ENCODE data around the gene FOXJ3.
A peak's percentile ranks its signal among the peaks of the same experiment; 100 is the strongest.

FOXJ3 gene

DNA sequence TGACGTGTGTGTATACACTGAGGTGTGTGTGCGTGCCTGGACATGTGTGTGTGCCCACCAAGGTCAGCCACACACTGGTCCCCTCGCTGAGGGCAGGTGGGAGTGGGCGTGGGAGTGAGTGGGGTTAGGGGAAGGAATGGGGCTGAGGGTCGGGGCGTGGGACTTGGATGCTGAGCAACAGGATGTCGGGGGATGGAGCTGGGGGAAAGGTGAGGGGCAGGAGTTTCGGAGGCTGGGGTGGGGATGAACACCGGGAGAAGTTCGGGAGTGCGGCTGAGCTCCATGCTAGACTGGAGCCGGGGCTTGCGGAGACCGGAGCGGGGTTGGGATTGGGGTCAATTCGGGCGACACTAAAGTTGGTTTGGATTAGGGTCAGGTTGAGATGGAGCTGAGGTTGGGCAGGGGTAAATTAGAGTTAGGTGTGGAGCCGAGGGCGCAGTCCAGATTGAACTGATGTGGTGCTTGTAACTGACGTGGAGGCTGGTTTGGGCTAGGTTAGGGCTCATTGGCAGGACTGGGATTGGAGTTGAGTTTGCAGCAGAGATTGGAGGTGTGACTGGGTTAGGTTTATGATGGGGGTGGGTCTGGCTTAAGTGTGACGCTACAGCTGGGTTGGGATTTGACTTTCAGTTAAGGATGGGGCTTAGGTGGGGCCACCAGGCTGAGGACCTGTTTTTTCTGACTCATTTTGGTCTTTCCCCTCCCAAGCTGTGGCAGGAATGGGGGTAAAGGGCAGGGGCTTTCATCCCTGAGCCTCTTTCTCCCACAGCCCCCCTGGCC lies 167.2 kb downstream of the FOXJ3 start:
- DNase-seq (ENCODE audit: low read depth): no peak

DNA sequence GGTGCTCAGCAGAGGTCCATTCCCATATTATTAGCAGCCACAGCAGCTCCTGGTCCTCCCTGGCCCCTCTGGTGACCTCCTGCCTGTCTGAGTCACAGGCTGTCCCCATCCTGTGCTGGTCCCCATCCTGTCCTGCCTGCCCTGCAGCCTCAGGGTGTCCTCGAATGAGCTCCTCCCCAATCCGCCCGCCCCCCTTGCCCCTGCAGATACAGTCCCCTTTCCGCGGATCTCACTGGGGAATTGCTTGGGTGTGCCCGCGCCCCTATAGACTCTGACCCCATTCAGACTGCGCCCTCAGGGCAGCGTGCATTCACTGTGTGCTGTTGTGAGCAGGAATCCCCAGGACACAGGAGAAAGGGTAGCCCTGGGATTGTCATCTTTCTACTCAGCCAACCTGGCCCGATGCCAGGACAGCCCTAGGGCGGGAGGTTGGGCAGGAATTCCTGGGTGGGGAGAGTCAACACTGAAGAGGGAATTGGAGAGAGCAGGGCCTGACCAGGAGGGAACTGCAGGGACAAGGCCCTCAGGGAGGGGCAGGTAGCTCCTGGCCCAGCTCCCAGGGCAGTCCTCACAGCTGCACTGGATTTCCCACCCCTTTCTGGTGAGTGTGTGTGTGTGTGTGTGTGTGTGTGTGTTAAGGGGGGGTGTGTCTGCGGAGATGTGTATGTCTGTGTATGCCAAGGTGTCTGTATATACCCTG lies 169.4 kb downstream of the FOXJ3 start:
- DNase-seq (ENCODE audit: low read depth): no peak

DNA sequence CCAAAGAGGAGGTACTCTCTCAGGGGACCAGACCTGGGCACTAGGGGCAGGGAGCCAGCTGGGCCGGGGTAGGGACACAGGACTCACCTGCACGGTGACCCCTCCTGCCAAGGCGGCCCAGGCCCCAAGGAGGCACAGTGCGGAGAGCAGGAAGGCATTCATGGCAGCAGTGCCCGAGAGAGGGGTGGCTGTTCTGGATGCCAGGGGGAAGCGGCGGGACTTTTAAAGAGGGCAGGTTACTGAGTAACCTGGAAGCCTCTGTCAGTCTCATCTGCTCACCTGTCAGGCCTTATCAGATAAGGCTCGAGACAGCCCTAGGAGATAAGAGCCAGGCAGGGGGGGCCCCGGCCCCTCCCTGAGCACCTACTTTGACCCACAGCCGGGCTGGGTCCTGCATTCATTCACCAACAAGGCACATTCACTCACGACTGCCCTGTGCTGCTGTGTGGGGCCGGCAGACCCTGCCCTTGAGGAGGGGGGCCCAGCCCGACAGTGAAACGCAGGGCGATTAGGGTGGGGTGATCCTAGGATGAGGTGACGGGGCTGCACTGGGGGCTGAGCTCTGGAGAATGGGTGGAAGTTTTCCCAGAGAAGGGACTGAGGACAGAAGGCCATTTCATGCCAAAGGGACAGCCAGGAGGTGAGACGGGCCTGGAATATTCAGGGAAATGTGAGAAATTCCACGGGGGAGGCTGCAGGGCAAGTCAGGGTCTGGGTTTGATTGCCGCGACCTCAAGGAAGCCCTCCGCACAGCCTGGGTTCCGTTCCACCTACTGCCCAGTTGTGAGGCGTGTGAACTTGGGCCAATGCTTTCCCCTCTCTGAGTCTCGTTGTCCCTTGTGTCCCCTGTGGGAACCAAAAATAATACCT lies 170.2 kb downstream of the FOXJ3 start, which contains the start of gene GUCA2A:
GUCA2A (minus strand) TSS at position 195 of the 870 bp plus-strand sequence; CDS start at position 162, 33 bp downstream.
- DNase-seq (ENCODE audit: low read depth): no peak

DNA sequence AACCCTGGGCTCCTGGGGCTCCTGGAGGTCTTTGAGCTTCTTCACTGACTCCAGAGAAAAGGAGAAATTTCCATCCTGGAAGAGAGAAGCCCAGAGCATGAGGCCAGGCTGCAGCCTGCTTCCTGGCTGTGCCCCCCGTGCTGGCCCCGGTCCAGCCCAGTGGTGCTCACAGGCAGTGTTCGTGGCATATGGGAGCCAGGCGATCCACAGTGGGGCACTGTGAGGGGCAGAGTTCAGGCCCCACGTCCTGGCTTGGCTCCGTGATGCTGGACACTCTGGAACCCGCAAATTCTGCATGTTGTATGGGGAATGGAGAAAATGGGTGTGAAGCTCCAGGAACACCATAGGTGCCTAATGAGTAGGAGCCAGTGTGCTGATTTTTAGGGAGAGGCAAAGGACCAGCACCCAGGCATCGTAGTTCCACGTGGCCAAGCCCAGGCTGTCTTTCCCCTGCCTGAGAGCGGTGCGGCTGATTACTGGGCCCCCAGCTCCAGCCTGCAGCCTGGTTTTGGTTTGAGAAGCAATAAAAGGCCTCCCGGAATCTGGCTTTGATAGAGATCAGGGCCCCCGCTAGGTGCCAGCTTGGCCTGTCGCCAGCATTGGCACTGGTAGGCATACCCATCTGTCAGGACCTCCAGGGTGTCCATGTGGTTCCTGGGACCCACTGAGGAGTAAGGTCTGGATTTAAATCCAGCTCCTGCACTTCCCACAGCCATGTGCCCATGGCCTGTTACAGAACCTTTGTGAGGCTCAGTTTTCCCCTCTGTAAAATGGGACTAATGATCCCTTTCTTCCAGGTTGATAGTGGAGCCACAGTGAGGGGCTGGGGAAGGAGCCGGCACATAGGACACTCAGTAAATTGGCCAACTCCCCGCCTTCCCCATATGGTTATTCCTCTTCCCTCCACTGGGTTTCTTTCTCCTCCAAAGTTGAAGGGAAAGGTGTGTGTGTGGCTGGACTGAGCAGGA lies 171.2 kb downstream of the FOXJ3 start:
- no peak for DNase-seq (ENCODE audit: low read depth)

DNA sequence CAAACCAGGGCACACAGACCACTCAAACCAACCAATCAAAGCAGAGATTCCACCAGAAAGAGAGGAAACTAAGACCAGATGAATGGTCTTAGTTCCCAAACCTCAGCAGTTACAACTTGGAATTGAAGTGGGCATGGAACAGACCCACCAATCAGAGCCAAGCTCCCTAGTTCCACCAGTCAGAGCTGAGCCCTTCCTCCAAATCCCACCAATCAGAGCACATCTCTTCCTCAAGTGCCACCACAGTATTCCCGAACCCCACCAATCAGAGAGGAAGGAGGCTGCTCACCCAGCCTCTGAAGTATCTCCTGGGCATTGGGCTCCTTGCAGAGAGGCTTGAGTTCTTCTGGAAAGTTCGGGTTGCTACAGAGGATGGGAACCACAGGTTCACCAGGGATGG lies 171.9 kb downstream of the FOXJ3 start:
- DNase-seq (ENCODE audit: low read depth): no peak

DNA sequence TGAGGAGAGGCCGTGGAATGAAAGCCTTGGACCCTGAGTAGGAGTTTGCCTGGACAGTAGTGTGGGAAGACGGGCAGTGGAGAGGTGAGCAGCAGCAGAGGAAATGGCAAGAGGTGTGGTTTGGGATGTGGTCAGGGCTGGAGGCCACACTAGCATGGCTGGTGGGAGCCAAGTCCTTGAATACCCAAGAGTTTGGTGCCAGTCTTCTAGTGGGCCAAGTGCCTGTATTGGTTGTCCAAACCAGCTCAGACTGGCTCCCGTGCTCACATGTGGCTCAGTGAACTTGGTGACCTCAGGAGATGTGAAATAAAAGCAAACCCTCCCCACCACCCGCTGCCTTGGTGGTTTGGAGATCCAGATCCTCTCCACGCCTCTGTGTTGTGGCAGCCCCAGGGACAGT lies 172.9 kb downstream of the FOXJ3 start:
- no peak for DNase-seq (ENCODE audit: low read depth)

DNA sequence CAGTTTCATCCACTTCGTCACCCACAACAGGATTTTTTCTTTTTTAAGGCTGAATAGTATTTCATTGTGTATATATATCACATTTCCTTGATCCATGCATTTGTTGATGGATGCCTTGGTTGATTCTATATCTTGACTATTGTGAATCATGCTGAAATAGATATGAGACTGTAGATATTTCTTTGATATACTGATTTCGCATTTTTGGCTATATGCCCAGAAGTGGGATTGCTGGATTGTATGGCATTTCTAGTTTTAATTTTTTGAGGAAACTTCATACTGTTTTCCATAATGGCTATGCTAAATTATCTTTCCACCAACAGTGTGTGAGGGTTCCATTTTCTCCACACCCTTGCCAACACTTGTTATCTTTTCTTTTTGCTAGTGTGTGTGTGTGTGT lies 176.8 kb downstream of the FOXJ3 start:
- DNase-seq (ENCODE audit: low read depth): no peak

DNA sequence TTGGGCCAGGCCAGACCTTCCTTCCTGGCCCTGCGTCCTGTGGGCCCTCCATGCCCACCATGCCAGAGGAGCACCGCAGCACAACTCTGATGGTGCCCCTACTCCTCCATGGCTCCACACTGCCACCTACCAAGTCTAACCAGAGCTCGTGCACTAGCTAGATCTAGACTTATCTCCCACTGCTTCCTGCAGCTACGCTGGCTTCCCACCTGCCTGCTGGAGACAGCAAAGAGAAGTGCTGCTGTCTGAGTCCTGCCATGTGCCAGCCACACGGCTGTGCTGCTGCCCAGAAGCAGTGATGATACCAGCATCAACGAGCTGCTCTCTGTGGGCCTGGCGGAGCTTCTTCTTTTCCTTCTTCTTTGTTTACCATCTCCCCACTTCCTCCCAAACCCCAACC lies 177.4 kb downstream of the FOXJ3 start:
- DNase-seq (ENCODE audit: low read depth): no peak

DNA sequence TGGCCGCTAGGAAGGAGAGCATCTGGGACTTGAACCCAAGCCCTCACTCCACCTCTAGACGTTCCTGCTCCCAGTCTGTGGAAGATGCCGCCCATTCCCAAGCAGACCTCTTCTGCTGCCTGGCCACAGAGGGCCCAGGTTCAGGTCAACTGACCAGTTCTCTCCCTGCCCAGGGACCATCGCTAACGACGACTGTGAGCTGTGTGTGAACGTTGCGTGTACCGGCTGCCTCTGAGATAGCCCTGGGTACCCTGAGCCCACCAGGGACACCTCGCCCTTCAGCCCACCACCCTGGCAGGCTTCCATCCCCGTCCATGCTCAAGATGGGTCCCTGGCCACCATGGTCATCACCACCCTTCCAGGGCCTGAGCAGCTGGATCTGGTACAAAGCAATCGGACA lies 179.7 kb downstream of the FOXJ3 start:
- DNase-seq (ENCODE audit: low read depth): no peak

DNA sequence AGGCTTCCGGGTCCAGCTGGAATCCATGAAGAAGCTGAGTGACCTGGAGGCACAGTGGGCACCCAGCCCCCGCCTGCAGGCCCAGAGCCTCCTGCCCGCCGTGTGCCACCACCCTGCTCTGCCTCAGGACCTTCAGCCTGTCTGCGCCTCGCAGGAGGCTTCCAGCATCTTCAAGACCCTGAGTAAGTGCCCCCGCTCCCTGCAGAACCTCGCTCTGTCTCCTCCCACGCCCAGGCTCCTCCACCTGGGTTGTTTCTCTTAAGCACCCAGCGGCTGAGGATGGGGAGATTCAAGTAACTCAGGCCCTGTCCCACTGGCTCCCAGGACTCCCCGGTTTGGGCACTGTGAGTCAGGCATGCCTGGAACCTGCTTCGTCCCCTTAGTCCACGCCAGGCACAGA lies 180.3 kb downstream of the FOXJ3 start:
- DNase-seq (ENCODE audit: low read depth): no peak

DNA sequence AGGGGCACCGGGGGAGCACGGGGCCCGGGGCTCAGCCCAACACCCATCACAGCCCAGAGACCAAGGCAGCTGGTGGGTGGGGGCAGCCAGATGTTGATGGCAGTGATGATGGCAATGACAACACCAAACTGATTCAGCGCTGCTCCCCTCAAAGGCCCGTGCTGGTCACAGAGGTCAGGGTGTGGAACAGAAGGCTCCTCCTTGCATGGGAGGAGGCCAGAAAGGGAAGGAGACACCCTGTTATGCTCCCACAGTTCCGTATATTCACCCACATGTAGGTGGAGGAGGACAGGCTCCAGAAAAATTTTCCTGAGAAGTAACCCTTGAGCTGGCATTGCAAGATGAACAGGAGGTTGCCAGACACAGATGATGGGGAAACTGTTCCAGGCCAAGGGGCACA lies 181.4 kb downstream of the FOXJ3 start:
- no peak for DNase-seq (ENCODE audit: low read depth)

DNA sequence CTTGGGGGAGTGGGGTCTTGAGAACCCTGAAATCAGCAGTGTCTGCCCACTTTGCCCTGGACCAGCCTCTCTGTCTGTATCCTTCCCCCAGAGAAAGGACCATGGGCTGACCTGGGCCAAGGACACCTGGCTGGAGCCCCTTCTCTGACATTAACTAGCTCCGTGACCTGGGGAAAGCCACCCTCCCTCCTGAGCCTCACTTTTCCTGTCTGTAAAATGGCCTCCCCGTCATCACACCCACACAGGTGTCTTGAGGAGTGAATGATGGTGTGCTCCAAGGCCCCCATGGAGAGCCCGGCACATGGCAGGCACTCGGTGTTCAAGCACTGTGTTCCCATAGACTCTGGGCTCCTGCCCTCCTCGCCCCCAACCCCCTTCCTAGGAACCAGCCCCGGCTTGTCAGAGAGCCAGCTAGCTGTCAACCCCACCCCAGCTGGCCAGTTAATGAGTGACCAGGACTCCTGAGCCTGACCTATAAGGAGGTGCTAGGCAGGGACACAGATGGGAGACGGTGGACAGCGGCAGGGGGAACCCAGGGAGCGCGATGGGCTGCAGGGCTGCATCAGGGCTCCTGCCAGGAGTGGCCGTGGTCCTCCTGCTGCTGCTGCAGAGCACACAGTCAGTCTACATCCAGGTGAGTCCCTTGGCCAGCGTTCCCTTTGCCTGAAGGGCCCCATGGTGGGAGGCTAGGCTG lies 182.0 kb downstream of the FOXJ3 start, which contains the start of gene GUCA2B:
GUCA2B (plus strand) TSS at position 504 of the 694 bp plus-strand sequence; CDS start at position 545, 41 bp downstream.
- DNase-seq (ENCODE audit: low read depth): no peak

DNA sequence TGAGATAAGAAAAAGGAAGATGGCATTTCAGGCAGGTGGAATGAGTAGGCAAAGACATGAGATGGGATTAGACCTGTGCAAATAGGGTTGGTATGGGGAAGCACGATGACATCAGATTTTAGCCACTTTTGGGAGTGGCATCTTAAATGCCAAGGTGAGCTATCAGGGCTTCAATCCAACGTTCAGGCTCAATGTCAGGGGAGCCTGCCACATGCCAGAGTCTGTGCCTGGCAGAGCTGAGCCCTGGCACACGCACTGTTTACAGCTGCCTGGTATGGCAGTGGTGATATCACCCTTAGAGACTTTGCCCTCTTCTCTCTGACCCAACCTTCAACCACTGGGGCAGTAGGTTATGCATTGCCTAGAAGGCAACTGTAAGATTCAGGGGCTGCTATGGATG lies 182.9 kb downstream of the FOXJ3 start:
- no peak for DNase-seq (ENCODE audit: low read depth)

DNA sequence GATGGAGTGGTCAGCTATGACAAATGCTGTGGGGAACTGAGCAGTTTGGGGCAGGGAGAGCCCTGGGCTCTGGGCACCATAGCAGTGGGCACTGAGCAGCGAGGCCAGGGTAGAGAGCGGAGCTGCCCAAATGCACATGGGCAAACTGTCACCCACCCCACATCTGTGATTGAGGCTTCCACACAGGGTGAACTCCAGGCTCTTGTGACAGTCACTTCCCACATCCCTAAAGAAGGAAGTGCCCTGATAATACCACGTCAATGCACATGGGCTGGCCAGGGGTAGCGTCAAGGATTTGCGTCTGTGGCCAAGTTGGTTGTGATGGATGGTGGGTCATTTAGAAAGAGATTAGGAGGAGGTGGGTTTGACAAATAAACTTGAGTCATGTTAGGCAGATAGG lies 184.4 kb downstream of the FOXJ3 start:
- no peak for DNase-seq (ENCODE audit: low read depth)

DNA sequence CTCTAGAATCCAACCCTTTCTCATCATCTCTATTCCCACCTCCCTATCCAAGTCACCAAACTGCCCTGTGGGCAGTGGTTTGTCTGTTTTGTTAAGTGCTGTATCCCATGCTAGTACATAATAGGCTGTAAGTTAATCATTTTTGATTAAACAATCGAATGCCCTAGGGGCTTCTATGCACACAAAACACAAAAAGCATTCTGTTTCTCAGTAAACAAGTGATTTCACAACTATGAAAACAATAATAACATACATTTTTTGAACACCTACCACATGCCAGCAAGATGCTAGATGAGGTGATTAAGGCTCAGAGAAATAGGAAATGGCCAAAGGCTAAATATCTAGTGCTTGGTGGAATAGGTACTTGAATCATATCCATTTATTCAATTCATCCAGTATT lies 186.9 kb downstream of the FOXJ3 start:
- DNase-seq (ENCODE audit: low read depth): no peak

DNA sequence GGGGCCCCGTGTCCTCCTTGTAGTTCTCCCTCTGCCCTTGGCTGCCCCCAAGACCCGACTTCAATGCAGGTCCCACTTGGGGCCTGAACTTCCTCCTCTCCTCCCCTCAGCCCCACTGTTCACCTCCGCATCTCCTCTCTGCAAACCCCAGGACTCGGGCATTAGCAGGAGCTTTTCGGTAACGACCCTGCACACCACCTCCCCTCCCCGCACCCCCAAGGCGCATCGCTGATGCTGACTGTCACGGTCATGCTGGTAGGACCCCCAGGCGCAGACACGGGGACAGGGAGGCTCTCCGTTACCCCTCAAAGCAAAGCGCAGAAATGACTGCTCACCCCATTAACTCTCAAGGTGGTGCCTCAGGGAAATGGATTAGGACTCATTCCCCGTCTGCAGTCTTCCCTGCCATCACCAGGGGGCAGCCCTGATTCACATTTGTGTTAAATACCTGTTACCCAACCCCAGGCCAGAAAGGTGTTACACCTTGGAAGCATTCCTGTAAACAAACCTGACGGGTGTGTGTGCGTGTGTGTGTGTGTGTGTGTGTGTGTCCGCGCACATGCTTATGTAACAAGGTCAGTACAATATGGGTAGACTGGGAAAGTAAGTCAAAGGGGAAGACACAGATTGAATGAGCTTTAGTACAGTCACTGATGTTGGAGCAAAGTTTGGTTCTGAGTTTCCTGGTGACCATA lies 188.3 kb downstream of the FOXJ3 start:
- peak; percentile 32 for DNase-seq (ENCODE audit: low read depth)

DNA sequence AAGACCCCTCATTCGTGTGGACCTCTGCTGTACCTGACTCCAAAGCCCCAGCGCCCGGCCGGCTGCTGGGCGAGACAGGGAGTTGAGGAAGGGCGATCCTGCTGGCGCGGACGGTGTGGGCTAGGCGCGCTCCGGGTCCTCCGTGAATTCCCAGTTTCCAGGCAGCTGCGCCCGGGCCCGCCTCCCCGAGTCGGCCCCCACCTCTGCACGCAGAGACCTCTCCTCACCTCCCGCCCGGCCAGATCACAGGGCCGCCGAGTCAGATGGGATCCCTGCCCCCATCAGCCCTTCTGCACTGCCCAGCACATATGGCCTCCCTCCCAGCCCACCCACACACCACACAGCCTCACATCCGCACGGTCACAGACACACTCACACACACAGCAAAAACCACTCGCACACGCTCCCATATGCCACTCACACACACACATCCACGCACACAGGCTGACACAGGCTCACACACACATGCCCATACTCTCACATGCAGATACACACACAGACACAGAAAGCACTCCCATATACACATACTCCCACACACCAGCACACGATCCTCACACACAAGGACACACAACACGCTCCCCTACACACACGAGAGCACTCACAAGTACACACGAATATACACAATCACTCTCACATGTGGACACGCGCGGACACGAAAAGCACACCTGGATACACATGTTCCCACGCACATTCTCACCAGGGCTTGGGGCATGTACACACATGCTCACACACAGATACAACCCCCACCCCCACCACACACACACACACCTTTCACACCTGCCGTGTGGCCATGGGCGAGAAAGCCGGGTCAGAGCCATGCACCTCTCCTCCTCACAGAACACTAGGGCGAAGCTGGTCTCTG lies 189.0 kb downstream of the FOXJ3 start:
- DNase-seq (ENCODE audit: low read depth): no peak

DNA sequence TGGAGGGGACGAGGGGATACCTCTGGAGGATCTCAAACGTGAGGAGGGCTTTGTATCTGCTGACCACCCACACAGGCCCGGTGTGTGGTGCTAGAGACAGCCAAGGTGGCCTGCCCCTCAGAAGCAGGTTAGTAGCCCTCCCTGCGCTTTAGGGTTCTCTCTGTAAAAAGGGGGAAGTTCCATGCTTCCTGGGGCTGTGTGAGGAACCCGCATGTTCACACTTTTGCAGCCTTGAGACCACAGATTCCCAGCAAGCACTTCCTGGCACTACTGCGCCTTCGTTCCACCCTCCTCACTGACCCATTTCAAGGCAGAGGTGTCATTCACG lies 189.7 kb downstream of the FOXJ3 start:
- no peak for DNase-seq (ENCODE audit: low read depth)

DNA sequence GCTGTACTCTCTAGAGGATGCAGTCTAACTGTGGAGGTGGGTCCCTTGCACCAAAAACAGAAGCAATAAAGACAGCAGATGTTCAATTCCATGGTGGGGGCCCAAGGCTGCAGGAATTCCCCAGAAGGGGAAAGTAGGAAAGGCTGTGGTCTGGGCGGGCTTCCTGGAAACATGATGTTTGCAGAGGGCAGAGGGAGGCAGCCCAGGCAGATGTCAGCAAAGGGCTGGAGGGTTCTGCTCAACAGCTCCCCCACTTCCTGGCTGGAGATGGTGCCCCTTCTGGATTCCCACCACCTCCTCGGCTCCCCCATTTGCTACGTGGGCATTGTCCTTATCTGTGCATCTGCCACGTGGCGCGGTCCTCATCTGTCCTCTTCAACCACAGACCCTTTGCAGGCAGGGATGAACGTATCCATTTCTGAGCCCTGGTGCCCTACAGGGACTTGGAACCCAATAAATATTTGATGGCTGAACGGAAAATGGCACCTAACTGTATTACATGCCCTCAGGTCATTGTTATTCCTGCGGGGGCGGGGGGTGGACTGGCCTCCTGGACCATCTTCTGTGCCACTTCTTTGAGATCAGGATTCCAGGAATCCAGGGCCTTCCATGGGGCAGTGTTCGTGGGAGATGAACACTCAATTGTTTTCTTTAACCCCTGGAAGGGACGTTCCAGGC lies 190.2 kb downstream of the FOXJ3 start:
- no peak for DNase-seq (ENCODE audit: low read depth)

All from stimulated activated CD8-positive, alpha-beta memory T cell treated with anti-CD3 and anti-CD28 coated beads, Interleukin-15, amount 100 ng/mL, for 1 hour (primary cell).